GM18858 (cell line): ENCODE data around the gene GLI3.

Source experiments
- ATAC-seq: cut with Tn5 transposase; IDR thresholded peaks from one replicate; pipeline ENCODE4 v1.9.1; 2021; ENCODE audit not compliant: unreplicated experiment

Gene GLI3

GRCh38 chr7:42011846-42012245 lies 225.2 kb downstream of the GLI3 start:
- ATAC-seq = no peak

DNA sequence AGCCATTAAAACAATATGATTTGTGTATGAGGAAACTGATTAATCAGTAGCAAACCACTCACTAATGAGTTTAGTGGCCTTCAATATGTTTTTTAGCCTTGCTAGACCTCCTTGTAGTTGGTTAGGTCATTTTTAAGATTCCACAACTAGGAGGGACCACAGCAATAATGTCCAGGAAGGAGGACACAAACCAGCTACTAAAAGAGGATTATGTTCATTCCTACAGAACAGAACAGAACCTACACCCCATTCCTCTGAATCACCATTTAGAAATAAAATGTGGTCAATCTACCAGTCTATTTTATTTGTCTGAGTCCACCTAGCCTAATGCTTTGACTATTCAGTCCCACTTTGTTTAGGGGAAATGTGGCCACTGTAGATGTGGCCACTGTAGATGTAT lies 226.3 kb downstream of the GLI3 start:
- no peak for ATAC-seq

- no peak for ATAC-seq
These were observed 230.1 kb downstream of the GLI3 start for GRCh38 chr7:42006801-42007513.

DNA sequence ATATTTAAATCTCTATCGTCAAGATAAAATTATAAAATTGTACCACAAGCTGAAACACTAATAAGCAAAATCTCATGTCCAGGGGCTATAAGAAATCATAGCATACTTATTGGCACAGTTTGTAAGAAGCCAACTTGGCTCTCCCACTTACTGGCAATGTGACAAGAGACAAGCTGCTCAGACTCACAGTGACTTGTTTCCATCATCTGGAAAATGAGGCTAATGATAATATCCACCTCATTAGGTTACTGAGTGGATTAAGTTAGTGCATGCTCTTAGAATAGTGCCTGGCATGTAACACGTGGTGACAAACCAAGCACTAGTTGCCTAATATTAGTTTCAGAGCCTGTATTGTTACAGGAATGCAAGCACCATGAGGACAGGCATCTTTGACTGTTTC lies 234.4 kb downstream of the GLI3 start:
- no peak for ATAC-seq

GRCh38 chr7:41999736-42000283 lies 237.2 kb downstream of the GLI3 start:
- ATAC-seq = no peak

DNA sequence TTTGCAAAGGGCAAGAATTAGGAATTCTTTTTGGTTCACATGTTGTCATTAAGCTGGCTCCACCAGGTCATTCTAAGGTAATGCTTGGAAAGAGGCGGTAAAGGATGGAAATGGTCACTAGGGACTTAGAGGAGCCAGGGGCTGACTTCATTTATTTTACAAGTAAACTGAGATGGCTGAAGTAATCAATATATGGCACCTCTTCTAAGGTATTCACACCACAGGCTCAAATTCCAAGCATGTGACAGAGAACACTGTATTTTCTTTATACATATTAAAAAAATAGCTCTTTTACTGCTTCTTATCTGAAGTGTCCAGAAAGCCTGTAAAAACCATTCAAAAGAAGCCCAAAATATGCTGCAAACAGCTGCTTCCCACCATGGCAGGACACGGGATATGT lies 239.0 kb downstream of the GLI3 start:
- no peak for ATAC-seq

- no peak for ATAC-seq
These were observed 239.9 kb downstream of the GLI3 start for GRCh38 chr7:41997151-41997550.

GRCh38 chr7:41996381-41997035 lies 240.5 kb downstream of the GLI3 start:
- no peak for ATAC-seq

- ATAC-seq = no peak
These were observed 241.3 kb downstream of the GLI3 start for GRCh38 chr7:41995632-41996271.

DNA sequence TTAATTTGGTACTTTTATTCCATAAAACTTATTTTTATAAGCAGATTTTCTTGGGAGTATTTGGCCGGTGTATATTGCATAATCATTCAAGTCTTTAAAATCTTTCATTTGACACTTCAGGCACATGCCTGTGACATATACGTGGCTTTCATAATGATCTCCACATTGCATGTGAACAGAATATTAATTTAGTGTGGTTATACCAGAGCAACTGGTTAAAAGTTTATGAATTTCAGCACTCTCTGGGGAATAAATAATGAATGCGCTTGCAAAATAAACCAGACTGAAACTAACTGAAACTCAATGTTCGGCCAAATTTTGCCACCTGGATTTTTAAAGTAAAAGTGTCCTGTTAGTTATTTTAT lies 242.3 kb downstream of the GLI3 start:
- no peak for ATAC-seq

DNA sequence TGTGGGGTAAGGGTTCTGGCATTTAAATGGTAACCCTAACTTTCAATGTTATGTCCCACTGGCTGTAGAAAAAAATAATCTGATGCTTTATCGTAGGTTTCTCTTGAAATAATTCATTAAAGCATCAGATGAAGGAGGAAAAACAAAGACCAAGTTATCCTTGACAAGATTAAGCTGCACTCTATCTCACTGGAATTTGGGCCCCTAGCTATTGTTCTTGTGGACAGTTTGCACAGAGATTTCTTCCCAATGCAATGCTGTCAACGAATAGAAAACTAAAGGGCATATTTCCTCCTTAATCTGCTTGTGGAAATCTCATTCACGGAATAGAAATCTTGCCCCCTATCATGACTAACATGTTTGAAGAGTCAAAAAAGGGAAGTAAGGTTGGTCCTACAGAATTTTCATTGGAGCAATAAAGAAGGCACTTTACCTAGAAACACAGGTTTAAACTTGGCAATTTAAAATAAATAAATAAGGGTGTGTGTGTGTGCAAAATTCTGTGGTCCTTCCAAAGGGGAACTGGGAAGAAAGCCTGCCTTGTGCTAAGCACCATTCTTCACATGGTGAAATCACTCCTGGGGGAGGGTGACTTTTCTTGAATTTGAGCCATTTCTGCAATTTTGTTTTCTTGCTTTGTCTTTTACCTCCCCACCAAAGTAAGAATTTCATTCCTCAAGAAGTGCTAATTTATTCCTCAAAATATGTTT lies 242.8 kb downstream of the GLI3 start:
- ATAC-seq = no peak

DNA sequence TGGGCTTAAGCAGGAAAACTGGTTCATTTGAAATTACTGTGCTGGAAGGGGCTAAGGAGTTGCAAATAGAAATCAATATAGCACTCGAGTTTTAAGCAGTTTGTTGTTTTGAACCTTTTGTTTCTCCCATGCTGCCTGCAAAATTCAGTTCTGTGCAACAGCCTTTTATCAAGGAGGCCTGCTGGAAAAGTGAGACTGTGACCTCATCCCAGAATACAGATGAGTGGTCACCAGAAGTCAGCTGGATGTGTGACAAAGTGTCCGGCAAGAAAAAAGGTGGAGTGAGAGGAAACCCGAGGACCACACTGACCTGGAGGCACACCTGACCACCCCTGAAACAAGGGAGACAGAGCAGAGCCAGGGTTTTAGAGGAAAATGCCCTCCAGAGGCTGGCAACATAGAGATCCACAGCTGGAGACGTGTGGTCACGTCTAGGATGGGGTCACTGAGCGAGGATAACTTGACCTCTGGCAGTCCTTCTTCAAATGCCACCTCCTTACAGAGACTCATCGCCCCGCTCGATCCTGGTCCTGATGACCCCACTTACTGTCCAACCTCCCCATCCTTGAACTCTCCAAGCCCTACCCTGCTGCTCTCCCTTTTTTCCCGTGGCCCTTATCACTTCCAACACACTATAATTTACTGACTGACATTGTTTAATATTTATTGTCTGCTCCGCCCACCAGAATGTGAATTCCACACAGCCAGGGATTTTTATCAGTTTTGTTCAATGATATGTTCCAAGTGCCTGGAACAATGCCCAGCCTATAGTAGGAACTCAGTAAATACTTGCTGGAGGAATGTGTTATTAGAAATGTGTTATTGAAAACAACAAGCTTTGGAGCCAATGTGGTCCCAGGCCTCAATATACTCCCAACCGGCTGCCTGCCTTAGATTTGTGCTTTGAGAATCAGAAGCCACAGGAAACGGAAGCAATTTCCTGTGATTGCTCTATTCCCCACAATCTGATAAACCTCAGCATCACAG lies 243.8 kb downstream of the GLI3 start:
- no peak for ATAC-seq

- no peak for ATAC-seq
These were observed 252.1 kb downstream of the GLI3 start for GRCh38 chr7:41984888-41985287.

DNA sequence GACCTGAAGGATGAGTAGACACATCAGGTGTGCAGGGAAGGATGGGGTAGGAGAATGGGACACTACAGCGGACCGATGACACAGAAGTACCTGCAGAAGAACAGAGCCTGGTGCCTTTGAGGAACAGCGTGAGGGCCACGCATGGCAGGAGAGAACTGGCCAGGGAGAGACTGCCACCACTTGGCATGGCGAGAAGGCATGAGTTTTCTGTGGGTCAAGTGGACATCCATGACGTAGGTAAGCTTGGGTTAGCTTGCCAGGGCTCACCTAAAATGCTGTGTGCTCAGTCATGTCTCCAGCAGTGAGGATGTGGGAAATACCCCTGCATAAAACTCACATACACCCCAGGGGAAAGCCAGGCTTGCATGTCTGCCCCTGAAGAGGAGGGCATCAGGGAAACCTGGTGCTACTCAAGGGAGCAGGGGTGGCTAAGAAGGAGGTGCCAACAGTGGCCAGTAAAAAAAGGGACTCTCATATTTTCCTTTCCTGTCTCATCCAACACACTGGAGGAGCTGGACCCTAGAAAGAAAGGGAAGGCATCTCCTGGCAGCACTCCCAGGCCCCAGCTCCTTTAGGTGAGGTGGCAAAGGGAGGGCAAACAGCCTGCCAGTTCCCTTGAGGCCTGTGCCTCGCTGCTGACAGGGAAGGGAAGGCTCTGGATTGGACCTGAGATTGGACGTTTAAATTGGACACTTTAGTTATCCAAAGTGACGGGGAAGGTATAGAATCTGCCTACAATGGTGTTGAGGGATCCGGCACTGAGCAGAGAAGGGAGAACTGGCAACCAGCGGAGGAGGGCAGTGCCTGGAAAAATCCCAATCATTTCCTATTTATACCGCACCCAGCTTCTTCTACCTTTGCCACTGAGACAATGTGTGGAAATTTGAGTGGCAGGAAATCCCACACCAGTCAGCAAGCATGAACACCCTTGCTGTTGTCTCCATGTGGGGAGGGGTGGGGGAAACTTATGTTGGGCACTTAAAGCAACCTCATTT lies 255.7 kb downstream of the GLI3 start:
- no peak for ATAC-seq

DNA sequence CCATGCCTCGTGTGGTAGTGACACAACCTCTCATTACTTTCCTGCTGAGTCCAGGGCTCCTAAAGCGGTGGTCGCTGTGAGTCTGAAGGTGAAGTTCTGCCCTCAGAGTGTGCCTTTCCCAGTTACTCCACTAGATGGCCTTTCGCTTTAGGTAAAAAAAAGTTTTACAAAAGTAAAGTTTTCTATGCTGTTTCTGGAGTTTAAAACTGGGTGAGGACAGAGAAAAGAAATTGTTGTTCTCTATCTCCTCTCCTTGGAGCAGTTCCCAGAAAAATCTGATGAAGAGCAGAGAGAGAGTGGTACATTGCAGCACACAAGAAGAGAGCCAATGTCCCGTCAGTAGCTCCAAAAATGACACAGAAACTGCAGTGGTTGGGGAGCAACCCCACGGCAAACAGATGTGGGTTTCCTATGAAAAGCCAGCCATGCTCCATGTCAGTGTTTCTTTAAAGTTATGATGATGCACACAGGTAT lies 257.1 kb downstream of the GLI3 start:
- no peak for ATAC-seq

GRCh38 chr7:41978858-41979257 lies 258.2 kb downstream of the GLI3 start:
- ATAC-seq = no peak

- no peak for ATAC-seq
These were observed 259.3 kb downstream of the GLI3 start for GRCh38 chr7:41977661-41978060.

GRCh38 chr7:41977151-41977651 lies 259.8 kb downstream of the GLI3 start:
- ATAC-seq = no peak

DNA sequence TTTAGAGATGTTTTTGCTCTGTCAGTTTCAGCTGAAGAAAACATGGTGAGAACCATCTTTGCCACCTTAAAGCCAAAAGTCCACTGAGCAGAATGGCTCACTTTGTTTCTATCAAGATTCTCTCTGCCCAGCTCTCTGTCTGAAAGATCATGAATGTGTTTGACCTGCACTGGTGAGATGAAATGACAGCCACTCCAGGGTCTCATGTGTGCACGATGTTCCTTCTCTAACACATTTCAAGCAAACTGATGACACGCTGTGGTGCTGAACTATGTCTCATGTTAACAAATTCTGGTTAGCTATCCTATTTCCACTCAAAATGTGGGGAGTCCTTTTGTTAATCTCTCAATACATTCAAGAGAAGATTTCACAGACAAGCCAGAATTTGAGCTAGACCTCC lies 260.6 kb downstream of the GLI3 start:
- no peak for ATAC-seq
